Thyroid gland (tissue), 4 donors: Measurements from ENCODE around the gene PAK4.

Source experiments
- POLR2A ChIP-seq, 2 donors: fragments of 450-650 bp; IDR thresholded peaks; one replicate each; pipeline ENCODE4 v1.6.1; 2017; ENCODE audit warnings: antibody characterized with exemption in 2 of 2, mild to moderate bottlenecking in 2 of 2, moderate library complexity in 1 of 2
- TF ChIP-seq, protein P1 (sequence below), 6 experiments: fragments of 200-600 bp in 3 of 6; fragments of 450-650 bp in 3 of 6; sonication (generic) in 3 of 6; IDR thresholded peaks; one replicate each; pipeline ENCODE4 v1.5.1; 2016 to 2019; ENCODE audit warnings: antibody characterized with exemption in 6 of 6, mild to moderate bottlenecking in 2 of 6, inconsistent platforms in 1 of 6, moderate library complexity in 1 of 6

DNA sequence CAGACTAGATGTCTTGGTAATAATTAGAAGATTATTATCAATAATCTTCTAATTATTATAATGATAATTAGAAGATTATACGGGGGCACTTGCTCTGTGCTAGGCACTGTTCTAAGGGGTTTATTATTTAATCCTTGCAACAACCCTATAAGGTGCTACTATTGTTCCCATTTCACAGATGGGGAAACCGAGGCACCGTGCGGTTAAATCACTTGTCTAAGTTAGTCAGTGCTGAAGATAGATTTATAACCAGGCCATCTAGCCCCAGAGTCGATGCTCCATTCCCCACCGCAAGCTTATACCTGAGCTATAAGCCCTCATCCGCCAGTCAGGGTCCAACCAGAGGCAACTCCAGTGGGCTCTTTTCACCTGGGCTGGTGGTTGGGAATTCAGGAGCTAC, 43.4 kb upstream of the PAK4 start:
- TF ChIP-seq, protein P1, sequence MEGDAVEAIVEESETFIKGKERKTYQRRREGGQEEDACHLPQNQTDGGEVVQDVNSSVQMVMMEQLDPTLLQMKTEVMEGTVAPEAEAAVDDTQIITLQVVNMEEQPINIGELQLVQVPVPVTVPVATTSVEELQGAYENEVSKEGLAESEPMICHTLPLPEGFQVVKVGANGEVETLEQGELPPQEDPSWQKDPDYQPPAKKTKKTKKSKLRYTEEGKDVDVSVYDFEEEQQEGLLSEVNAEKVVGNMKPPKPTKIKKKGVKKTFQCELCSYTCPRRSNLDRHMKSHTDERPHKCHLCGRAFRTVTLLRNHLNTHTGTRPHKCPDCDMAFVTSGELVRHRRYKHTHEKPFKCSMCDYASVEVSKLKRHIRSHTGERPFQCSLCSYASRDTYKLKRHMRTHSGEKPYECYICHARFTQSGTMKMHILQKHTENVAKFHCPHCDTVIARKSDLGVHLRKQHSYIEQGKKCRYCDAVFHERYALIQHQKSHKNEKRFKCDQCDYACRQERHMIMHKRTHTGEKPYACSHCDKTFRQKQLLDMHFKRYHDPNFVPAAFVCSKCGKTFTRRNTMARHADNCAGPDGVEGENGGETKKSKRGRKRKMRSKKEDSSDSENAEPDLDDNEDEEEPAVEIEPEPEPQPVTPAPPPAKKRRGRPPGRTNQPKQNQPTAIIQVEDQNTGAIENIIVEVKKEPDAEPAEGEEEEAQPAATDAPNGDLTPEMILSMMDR (IDR thresholded peaks at IDR 0.05): no peak
- no peak for TF ChIP-seq POLR2A (IDR thresholded peaks at IDR 0.05)
